ENCODE results near the gene ANKRD31. TPM values are rescaled to one million over a fixed set of nuclear protein-coding genes. Genes with fewer than 3 reads are reported as not detected.

The ANKRD31 gene
- total RNA-seq, 1 experiment from 2014 or later = not detected

GRCh38 chr5:75235711-75236110 lies 967 bp downstream of the ANKRD31 start:
- BruUV-seq (replicated peaks) = no TSS peak
- ATAC-seq (no peak), DNase-seq (ENCODE audit: low read depth, low spot score) (no peak)
- Histone ChIP-seq H3K4me3 (ENCODE audit: low read depth in 2 of 2, low read length in 2 of 2) (no peak overlapping the region), H3K9me3 (ENCODE audit: control insufficient read depth, insufficient read depth, low read depth, low read length) (no peaks in the 10 kb centered on the region), H3K27ac (ENCODE audit: low read length) (peak overlapping the region; percentile 83), H3K27me3 (ENCODE audit: control insufficient read depth, insufficient read depth, low read length) (no peaks in the 10 kb centered on the region), H3K4me1 (ENCODE audit: control insufficient read depth, insufficient read depth, low read length) (peaks cover 8% of the 10 kb centered on the region), H3K36me3 (ENCODE audit: control insufficient read depth, insufficient read depth, low read length) (no peaks in the 10 kb centered on the region)
- TF ChIP-seq TCF7L2 (IDR thresholded peaks at IDR 0.05; ENCODE audit: low read depth, low read length) (no peak), REST (IDR thresholded peaks at IDR 0.05; ENCODE audit: insufficient read depth in 1 of 2, low read depth in 2 of 2, low read length in 1 of 2) (no peak), CTCF (IDR thresholded peaks at IDR 0.05) (no peak), POLR2AphosphoS5 (IDR thresholded peaks at IDR 0.05; ENCODE audit: low read depth, low read length) (no peak), SIN3A (IDR thresholded peaks at IDR 0.05; ENCODE audit: borderline replicate concordance, insufficient read depth, low read depth, low read length) (no peak)
- CTCF ChIA-PET = interaction anchor here (0.6 to 1.6 kb wide), 3 partner anchors 90 to 564 kb away, joined by 3 to 20 read pairs (median 5); partner anchors contain the start of gene HMGCR
- intact Hi-C loops (cut with micrococcal nuclease; ENCODE audit: unreplicated experiment) (no loop called here), in situ Hi-C loops (cut with HindIII; ENCODE audit: low pct_unique_long_range_greater_than_20kb, low sequenced_read_pairs) (no loop called here)
- POLR2A ChIA-PET = no interaction called here

- peaks cover 8% of the 10 kb centered on the region for H3K4me1 ChIP-seq (ENCODE audit: control insufficient read depth, insufficient read depth, low read length)
- DNase-seq (ENCODE audit: low read depth, low spot score) = no peak
- no peak for TF ChIP-seq REST (IDR thresholded peaks at IDR 0.05; ENCODE audit: insufficient read depth in 1 of 2, low read depth in 2 of 2, low read length in 1 of 2)
- no peak for TF ChIP-seq SIN3A (IDR thresholded peaks at IDR 0.05; ENCODE audit: borderline replicate concordance, insufficient read depth, low read depth, low read length)
- TF ChIP-seq CTCF (IDR thresholded peaks at IDR 0.05) = no peak
- TF ChIP-seq TCF7L2 (IDR thresholded peaks at IDR 0.05; ENCODE audit: low read depth, low read length) = no peak
- TF ChIP-seq POLR2AphosphoS5 (IDR thresholded peaks at IDR 0.05; ENCODE audit: low read depth, low read length) = no peak
- H3K27ac ChIP-seq (ENCODE audit: low read length) = no peak overlapping the region
- intact Hi-C loops (cut with micrococcal nuclease; ENCODE audit: unreplicated experiment) = no loop called here
- BruUV-seq (replicated peaks) = no TSS peak
- POLR2A ChIA-PET = no interaction called here
- in situ Hi-C loops (cut with HindIII; ENCODE audit: low pct_unique_long_range_greater_than_20kb, low sequenced_read_pairs) = no loop called here
- no peak overlapping the region for H3K4me3 ChIP-seq (ENCODE audit: low read depth in 2 of 2, low read length in 2 of 2)
- H3K36me3 ChIP-seq (ENCODE audit: control insufficient read depth, insufficient read depth, low read length) = no peaks in the 10 kb centered on the region
- CTCF ChIA-PET = interaction anchor here (0.5 kb wide), 1 partner anchor 310 kb away, joined by 6 read pairs; no protein-coding TSS in a partner anchor
- no peaks in the 10 kb centered on the region for H3K9me3 ChIP-seq (ENCODE audit: control insufficient read depth, insufficient read depth, low read depth, low read length)
- no peak for ATAC-seq
- H3K27me3 ChIP-seq (ENCODE audit: control insufficient read depth, insufficient read depth, low read length) = no peaks in the 10 kb centered on the region
These were observed 2.4 kb downstream of the ANKRD31 start for GRCh38 chr5:75234251-75234650.

Measured in Panc1 (cell line).